GM23338 (cell line): Measurements from ENCODE around the gene THOC2. TPM values are rescaled to one million over a fixed set of nuclear protein-coding genes. Genes with fewer than 3 reads are reported as not detected.

ENCODE experiments used
- ATAC-seq: fragments of 200-7000 bp; cut with Tn5 transposase; 3 replicates; pipeline ENCODE4 v1.9.1; 2020
- DNase-seq: peaks from one replicate; pipeline ENCODE4 v3.0.0-alpha.2; 2015; ENCODE audit warnings: low spot score
- H2AFZ ChIP-seq: fragments of 200-600 bp; sonication (generic); 2 replicates; pipeline ENCODE4 v1.8.0; 2016; ENCODE audit warnings: antibody characterized with exemption, mild to moderate bottlenecking, moderate library complexity
- H3F3A ChIP-seq: fragments of 200-600 bp; sonication (generic); replicated peaks from 2 replicates; pipeline ENCODE4 v1.8.0; 2017; ENCODE audit warnings: antibody characterized with exemption, mixed run types, low read depth
- H3K27ac ChIP-seq: fragments of 200-600 bp; sonication (generic); 2 replicates; pipeline ENCODE4 v1.6.1; 2016; ENCODE audit warnings: low read depth
- H3K27me3 ChIP-seq: fragments of 200-600 bp; sonication (generic); 2 replicates; pipeline ENCODE4 v1.8.0; 2016; ENCODE audit warnings: mild to moderate bottlenecking, mixed run types, moderate library complexity; ENCODE audit not compliant: insufficient read depth
- H3K36me3 ChIP-seq: fragments of 200-600 bp; sonication (generic); 2 replicates; pipeline ENCODE4 v1.8.0; 2016; ENCODE audit warnings: mild to moderate bottlenecking; ENCODE audit not compliant: insufficient read depth
- H3K4me1 ChIP-seq: fragments of 200-600 bp; sonication (generic); 2 replicates; pipeline ENCODE4 v1.8.0; 2016; ENCODE audit warnings: mild to moderate bottlenecking, moderate library complexity; ENCODE audit not compliant: insufficient read depth
- H3K4me2 ChIP-seq: fragments of 200-600 bp; sonication (generic); 2 replicates; pipeline ENCODE4 v1.7.1; 2017; ENCODE audit warnings: mixed run types
- H3K4me3 ChIP-seq: fragments of 200-600 bp; sonication (generic); 2 replicates; pipeline ENCODE4 v1.6.1; 2016; ENCODE audit warnings: mixed run types
- H3K79me2 ChIP-seq: fragments of 200-600 bp; sonication (generic); replicated peaks from 2 replicates; pipeline ENCODE4 v1.8.0; 2017; ENCODE audit warnings: mild to moderate bottlenecking; ENCODE audit not compliant: insufficient read depth
- H3K9me2 ChIP-seq: fragments of 200-600 bp; sonication (generic); 2 replicates; pipeline ENCODE4 v1.8.0; 2017; ENCODE audit not compliant: insufficient read depth
- H4K20me1 ChIP-seq: fragments of 200-600 bp; sonication (generic); replicated peaks from 2 replicates; pipeline ENCODE4 v1.8.0; 2017; ENCODE audit warnings: mild to moderate bottlenecking; ENCODE audit not compliant: insufficient read depth
- H3K27ac Mint-ChIP-seq: 2 replicates; pipeline ENCODE4 v1.8.0; 2020; ENCODE audit warnings: inconsistent platforms, mild to moderate bottlenecking, moderate library complexity, mixed read lengths
- H3K27me3 Mint-ChIP-seq: 3 replicates; pipeline ENCODE4 v1.8.0; 2022; ENCODE audit warnings: low read depth, mild to moderate bottlenecking, moderate library complexity, mixed read lengths, inconsistent platforms; ENCODE audit not compliant: insufficient read depth, poor library complexity
- H3K36me3 Mint-ChIP-seq: 3 replicates; pipeline ENCODE4 v1.8.0; 2021; ENCODE audit warnings: low read depth, mild to moderate bottlenecking, inconsistent platforms, moderate library complexity, mixed read lengths
- H3K4me1 Mint-ChIP-seq: 3 replicates; pipeline ENCODE4 v1.8.0; 2020; ENCODE audit warnings: mild to moderate bottlenecking, inconsistent platforms, mixed read lengths
- H3K4me3 Mint-ChIP-seq: 3 replicates; pipeline ENCODE4 v1.8.0; 2021; ENCODE audit warnings: moderate library complexity, mild to moderate bottlenecking, inconsistent platforms, mixed read lengths
- H3K9me3 Mint-ChIP-seq: 3 replicates; pipeline ENCODE4 v1.8.0; 2020; ENCODE audit warnings: moderate library complexity, mild to moderate bottlenecking, inconsistent platforms, mixed read lengths
- CREB1 ChIP-seq: fragments of 250-450 bp; sonication (Bioruptor Pico); IDR thresholded peaks from 2 replicates; pipeline ENCODE4 v1.5.0; 2020; ENCODE audit warnings: low read depth, mild to moderate bottlenecking, moderate library complexity
- EZH2phosphoT487 ChIP-seq: fragments of 200-600 bp; sonication (generic); IDR thresholded peaks from one replicate; pipeline ENCODE4 v1.8.1; 2018; ENCODE audit warnings: antibody characterized with exemption; ENCODE audit not compliant: unreplicated experiment
- JUNB ChIP-seq: IDR thresholded peaks from one replicate; pipeline ENCODE4 v1.6.1; 2016; ENCODE audit warnings: antibody characterized with exemption; ENCODE audit not compliant: unreplicated experiment
- NANOG ChIP-seq: IDR thresholded peaks from 2 replicates; pipeline ENCODE4 v1.6.1; 2016; ENCODE audit warnings: antibody characterized with exemption, borderline replicate concordance
- POLR2AphosphoS5 ChIP-seq: IDR thresholded peaks from 2 replicates; pipeline ENCODE4 v1.6.1; 2016; ENCODE audit warnings: antibody characterized with exemption, low read depth
- REST ChIP-seq: IDR thresholded peaks from one replicate; pipeline ENCODE4 v1.6.1; 2018; ENCODE audit warnings: antibody characterized with exemption; ENCODE audit not compliant: unreplicated experiment
- STAT1 ChIP-seq: IDR thresholded peaks from one replicate; pipeline ENCODE4 v1.6.1; 2016; ENCODE audit warnings: antibody characterized with exemption; ENCODE audit not compliant: unreplicated experiment
- ZNF114 ChIP-seq: fragments of 250-450 bp; sonication (Bioruptor Pico); IDR thresholded peaks from 2 replicates; pipeline ENCODE4 v1.5.0; 2020; ENCODE audit warnings: mild to moderate bottlenecking, moderate library complexity
- ZNF331 ChIP-seq: fragments of 250-450 bp; sonication (Bioruptor Pico); IDR thresholded peaks from 2 replicates; pipeline ENCODE4 v1.5.0; 2020; ENCODE audit warnings: low read depth, mild to moderate bottlenecking, moderate library complexity
- polyA plus RNA-seq: library from polyadenylated mRNA; unstranded; fragments of >200 nt; fragmentation: Nextera tagmentation; extraction: Ambion mirVana; gene quantifications from 2 replicates; pipeline ENCODE4 v1.2.1, GENCODE V29; 2016
- total RNA-seq: library from RNA; depleted of rRNA; stranded (reverse); fragments of >200 nt; shearing (Covaris generic); gene quantifications from 2 replicates; pipeline ENCODE4 v1.2.3, GENCODE V29; 2014
- TF ChIP-seq, protein P1 (sequence below): IDR thresholded peaks from 2 replicates; pipeline ENCODE4 v1.6.1; 2016; ENCODE audit warnings: antibody characterized with exemption
- TF ChIP-seq, protein P2 (sequence below): fragments of 250-450 bp; sonication (Bioruptor Pico); IDR thresholded peaks from 2 replicates; pipeline ENCODE4 v1.5.0; 2020; ENCODE audit warnings: mild to moderate bottlenecking, moderate library complexity
- TF ChIP-seq, protein P3 (sequence below), 2 experiments: fragments of 200-600 bp in 1 of 2; sonication (generic) in 1 of 2; conservative IDR thresholded peaks; 2 replicates each; pipeline versions ENCODE4 v1.5.1 to v1.6.1; 2016 to 2017; ENCODE audit warnings: antibody characterized with exemption in 2 of 2, low read depth in 2 of 2, mild to moderate bottlenecking in 2 of 2, moderate library complexity in 1 of 2

The THOC2 gene
- total and polyA plus RNA-seq, 2 experiments from 2014 or later, result 86.6 to 138 TPM

DNA sequence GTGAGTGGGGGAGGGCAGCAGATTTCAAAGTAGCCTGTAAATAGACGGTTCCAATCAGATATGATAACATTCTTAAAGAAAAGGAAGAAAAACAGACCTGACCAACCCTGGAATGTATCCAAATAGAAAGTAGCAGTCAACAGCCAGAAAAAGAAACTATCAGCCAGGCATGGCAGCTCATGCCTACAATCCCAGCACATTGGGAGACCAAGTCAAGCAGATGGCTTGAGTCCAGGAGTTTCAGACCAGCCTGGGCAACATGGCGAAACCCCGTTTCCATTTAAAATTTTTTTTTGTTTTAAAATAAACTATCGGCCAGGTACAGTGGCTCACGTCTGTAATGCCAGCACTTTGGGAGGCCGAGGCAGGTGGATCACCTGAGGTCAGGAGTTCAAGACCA lies 125.0 kb downstream of the THOC2 start:
- H3K4me1 ChIP-seq, result no peaks in the 10 kb centered on the region
- H3K4me3 ChIP-seq, result no peak overlapping the region
- H4K20me1 ChIP-seq, result no peaks in the 10 kb centered on the region
- no peaks in the 10 kb centered on the region for H3K27me3 Mint-ChIP-seq
- peaks cover 19% of the 10 kb centered on the region for H3K36me3 Mint-ChIP-seq
- H3K27ac Mint-ChIP-seq, result no peak overlapping the region
- no peaks in the 10 kb centered on the region for H3K79me2 ChIP-seq
- no peaks in the 10 kb centered on the region for H3K4me1 Mint-ChIP-seq
- no peak overlapping the region for H3K4me3 Mint-ChIP-seq
- no peak for TF ChIP-seq ZNF114 (CRISPR knock-in tag)
- TF ChIP-seq REST, result no peak
- TF ChIP-seq STAT1, result no peak
- TF ChIP-seq, protein P1, sequence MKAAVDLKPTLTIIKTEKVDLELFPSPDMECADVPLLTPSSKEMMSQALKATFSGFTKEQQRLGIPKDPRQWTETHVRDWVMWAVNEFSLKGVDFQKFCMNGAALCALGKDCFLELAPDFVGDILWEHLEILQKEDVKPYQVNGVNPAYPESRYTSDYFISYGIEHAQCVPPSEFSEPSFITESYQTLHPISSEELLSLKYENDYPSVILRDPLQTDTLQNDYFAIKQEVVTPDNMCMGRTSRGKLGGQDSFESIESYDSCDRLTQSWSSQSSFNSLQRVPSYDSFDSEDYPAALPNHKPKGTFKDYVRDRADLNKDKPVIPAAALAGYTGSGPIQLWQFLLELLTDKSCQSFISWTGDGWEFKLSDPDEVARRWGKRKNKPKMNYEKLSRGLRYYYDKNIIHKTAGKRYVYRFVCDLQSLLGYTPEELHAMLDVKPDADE, result no peak
- TF ChIP-seq JUNB, result no peak
- TF ChIP-seq, protein P2, sequence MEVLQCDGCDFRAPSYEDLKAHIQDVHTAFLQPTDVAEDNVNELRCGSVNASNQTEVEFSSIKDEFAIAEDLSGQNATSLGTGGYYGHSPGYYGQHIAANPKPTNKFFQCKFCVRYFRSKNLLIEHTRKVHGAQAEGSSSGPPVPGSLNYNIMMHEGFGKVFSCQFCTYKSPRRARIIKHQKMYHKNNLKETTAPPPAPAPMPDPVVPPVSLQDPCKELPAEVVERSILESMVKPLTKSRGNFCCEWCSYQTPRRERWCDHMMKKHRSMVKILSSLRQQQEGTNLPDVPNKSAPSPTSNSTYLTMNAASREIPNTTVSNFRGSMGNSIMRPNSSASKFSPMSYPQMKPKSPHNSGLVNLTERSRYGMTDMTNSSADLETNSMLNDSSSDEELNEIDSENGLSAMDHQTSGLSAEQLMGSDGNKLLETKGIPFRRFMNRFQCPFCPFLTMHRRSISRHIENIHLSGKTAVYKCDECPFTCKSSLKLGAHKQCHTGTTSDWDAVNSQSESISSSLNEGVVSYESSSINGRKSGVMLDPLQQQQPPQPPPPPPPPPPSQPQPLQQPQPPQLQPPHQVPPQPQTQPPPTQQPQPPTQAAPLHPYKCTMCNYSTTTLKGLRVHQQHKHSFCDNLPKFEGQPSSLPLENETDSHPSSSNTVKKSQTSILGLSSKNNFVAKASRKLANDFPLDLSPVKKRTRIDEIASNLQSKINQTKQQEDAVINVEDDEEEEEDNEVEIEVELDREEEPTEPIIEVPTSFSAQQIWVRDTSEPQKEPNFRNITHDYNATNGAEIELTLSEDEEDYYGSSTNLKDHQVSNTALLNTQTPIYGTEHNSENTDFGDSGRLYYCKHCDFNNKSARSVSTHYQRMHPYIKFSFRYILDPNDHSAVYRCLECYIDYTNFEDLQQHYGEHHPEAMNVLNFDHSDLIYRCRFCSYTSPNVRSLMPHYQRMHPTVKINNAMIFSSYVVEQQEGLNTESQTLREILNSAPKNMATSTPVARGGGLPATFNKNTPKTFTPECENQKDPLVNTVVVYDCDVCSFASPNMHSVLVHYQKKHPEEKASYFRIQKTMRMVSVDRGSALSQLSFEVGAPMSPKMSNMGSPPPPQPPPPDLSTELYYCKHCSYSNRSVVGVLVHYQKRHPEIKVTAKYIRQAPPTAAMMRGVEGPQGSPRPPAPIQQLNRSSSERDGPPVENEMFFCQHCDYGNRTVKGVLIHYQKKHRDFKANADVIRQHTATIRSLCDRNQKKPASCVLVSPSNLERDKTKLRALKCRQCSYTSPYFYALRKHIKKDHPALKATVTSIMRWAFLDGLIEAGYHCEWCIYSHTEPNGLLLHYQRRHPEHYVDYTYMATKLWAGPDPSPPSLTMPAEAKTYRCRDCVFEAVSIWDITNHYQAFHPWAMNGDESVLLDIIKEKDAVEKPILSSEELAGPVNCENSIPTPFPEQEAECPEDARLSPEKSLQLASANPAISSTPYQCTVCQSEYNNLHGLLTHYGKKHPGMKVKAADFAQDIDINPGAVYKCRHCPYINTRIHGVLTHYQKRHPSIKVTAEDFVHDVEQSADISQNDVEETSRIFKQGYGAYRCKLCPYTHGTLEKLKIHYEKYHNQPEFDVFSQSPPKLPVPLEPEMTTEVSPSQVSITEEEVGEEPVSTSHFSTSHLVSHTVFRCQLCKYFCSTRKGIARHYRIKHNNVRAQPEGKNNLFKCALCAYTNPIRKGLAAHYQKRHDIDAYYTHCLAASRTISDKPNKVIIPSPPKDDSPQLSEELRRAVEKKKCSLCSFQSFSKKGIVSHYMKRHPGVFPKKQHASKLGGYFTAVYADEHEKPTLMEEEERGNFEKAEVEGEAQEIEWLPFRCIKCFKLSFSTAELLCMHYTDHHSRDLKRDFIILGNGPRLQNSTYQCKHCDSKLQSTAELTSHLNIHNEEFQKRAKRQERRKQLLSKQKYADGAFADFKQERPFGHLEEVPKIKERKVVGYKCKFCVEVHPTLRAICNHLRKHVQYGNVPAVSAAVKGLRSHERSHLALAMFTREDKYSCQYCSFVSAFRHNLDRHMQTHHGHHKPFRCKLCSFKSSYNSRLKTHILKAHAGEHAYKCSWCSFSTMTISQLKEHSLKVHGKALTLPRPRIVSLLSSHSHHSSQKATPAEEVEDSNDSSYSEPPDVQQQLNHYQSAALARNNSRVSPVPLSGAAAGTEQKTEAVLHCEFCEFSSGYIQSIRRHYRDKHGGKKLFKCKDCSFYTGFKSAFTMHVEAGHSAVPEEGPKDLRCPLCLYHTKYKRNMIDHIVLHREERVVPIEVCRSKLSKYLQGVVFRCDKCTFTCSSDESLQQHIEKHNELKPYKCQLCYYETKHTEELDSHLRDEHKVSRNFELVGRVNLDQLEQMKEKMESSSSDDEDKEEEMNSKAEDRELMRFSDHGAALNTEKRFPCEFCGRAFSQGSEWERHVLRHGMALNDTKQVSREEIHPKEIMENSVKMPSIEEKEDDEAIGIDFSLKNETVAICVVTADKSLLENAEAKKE (CRISPR knock-in tag), result no peak
- no peak for TF ChIP-seq EZH2phosphoT487
- TF ChIP-seq NANOG, result no peak
- TF ChIP-seq, protein P3, sequence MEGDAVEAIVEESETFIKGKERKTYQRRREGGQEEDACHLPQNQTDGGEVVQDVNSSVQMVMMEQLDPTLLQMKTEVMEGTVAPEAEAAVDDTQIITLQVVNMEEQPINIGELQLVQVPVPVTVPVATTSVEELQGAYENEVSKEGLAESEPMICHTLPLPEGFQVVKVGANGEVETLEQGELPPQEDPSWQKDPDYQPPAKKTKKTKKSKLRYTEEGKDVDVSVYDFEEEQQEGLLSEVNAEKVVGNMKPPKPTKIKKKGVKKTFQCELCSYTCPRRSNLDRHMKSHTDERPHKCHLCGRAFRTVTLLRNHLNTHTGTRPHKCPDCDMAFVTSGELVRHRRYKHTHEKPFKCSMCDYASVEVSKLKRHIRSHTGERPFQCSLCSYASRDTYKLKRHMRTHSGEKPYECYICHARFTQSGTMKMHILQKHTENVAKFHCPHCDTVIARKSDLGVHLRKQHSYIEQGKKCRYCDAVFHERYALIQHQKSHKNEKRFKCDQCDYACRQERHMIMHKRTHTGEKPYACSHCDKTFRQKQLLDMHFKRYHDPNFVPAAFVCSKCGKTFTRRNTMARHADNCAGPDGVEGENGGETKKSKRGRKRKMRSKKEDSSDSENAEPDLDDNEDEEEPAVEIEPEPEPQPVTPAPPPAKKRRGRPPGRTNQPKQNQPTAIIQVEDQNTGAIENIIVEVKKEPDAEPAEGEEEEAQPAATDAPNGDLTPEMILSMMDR (conservative IDR thresholded peaks at IDR 0.05; ENCODE audit: low read depth in 2 of 2), result no peak
- TF ChIP-seq CREB1 (CRISPR knock-in tag), result no peak
- no peak for TF ChIP-seq POLR2AphosphoS5
- no peak for TF ChIP-seq ZNF331 (CRISPR knock-in tag)
- no peak overlapping the region for H3K4me2 ChIP-seq
- no peaks in the 10 kb centered on the region; the same call in 1 of the 2 replicates for H3K36me3 ChIP-seq
- DNase-seq, result no peak
- H3K9me3 Mint-ChIP-seq, result no peaks in the 10 kb centered on the region
- no peak overlapping the region for H2AFZ ChIP-seq
- H3K27me3 ChIP-seq, result no peaks in the 10 kb centered on the region
- ATAC-seq, result no peak
- H3K27ac ChIP-seq, result no peak overlapping the region
- no peaks in the 10 kb centered on the region for H3K9me2 ChIP-seq
- no peaks in the 10 kb centered on the region for H3F3A ChIP-seq
